Activated CD8-positive, alpha-beta memory T cell treated with anti-CD3 and anti-CD28 coated beads, Interleukin-2, amount 50 U/mL, for 48 hours (primary cell): ENCODE measurements around the gene STK38L.

ENCODE experiments used
- DNase-seq: peaks from one replicate; pipeline ENCODE4 v3.0.0-alpha.2; 2020

STK38L gene

GRCh38 chr12:27359578-27360340, 115.7 kb downstream of the STK38L start:
- DNase-seq, result no peak

- DNase-seq, result no peak
Observed at GRCh38 chr12:27361372-27361771, 117.3 kb downstream of the STK38L start.

GRCh38 chr12:27366621-27367020, 122.5 kb downstream of the STK38L start:
- no peak for DNase-seq

GRCh38 chr12:27367078-27367477, 123.0 kb downstream of the STK38L start:
- no peak for DNase-seq
